BJ (cell line): Measurements from ENCODE around the gene USP48. TPM values are rescaled to one million over a fixed set of nuclear protein-coding genes. Genes with fewer than 3 reads are reported as not detected.

Source experiments
- CTCF ChIA-PET: fragments of 350-600 bp; formaldehyde crosslinking; extraction: SDS; loops from one replicate; lab custom pipeline; 2021; ENCODE audit warnings: antibody characterized with exemption, inconsistent platforms; lab: Yijun Ruan, JAX
- POLR2A ChIA-PET: fragments of 300-600 bp; sonication (Branson Sonifier 250); formaldehyde crosslinking; extraction: SDS; loops from one replicate; lab custom pipeline; 2021; ENCODE audit warnings: antibody characterized with exemption; lab: Charles Lee
- DNase-seq: peaks from one replicate; pipeline ENCODE4 v3.0.0-alpha.2; 2011; ENCODE audit warnings: low read depth
- H3K27me3 ChIP-seq: 2 replicates; pipeline ENCODE4 v1.6.0; 2011; ENCODE audit warnings: low read length; ENCODE audit not compliant: control insufficient read depth, insufficient read depth
- H3K36me3 ChIP-seq: 2 replicates; pipeline ENCODE4 v1.5.1; 2011; ENCODE audit warnings: low read length; ENCODE audit not compliant: control insufficient read depth, insufficient read depth
- H3K4me3 ChIP-seq: 2 replicates; pipeline ENCODE4 v1.5.1; 2011; ENCODE audit warnings: low read depth, mild to moderate bottlenecking, control low read depth, low read length
- polyA plus RNA-seq: library from polyadenylated mRNA; depleted of rRNA; stranded (reverse); fragments of >200 nt; gene quantifications from 2 replicates; pipeline ENCODE4 v1.2.3, GENCODE V29; 2011
- TF ChIP-seq, protein P1 (sequence below): IDR thresholded peaks from 2 replicates; pipeline ENCODE4 v1.5.1; 2011; ENCODE audit warnings: low read depth, mild to moderate bottlenecking, control low read depth, inconsistent platforms, low read length, moderate library complexity; ENCODE audit not compliant: insufficient read depth

USP48 gene
- polyA plus RNA-seq, 1 experiment, result 10.8 TPM

DNA sequence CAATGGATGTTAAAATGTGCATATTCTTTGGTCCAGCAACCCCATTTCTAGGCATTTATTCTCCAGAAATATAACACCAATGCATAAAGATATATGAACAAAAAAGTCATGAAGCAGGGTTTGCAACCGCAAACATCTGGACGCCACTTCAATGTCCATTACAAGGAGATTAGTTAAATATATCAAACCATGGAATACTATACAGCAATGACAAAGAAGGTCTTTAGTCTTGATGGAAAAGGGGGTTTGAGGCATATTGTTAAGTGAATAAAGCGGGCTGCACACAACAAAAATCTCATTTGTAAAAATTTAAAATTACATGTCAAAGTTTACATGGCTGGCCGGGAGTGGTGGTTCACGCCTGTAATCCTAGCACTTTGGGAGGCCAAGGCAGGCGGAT is 145.4 kb downstream of the USP48 start:
- ChIA-PET POLR2A (no interaction called here), CTCF (no interaction called here)
- no peak for DNase-seq
- no peak overlapping the region for H3K4me3 ChIP-seq
- TF ChIP-seq, protein P1, sequence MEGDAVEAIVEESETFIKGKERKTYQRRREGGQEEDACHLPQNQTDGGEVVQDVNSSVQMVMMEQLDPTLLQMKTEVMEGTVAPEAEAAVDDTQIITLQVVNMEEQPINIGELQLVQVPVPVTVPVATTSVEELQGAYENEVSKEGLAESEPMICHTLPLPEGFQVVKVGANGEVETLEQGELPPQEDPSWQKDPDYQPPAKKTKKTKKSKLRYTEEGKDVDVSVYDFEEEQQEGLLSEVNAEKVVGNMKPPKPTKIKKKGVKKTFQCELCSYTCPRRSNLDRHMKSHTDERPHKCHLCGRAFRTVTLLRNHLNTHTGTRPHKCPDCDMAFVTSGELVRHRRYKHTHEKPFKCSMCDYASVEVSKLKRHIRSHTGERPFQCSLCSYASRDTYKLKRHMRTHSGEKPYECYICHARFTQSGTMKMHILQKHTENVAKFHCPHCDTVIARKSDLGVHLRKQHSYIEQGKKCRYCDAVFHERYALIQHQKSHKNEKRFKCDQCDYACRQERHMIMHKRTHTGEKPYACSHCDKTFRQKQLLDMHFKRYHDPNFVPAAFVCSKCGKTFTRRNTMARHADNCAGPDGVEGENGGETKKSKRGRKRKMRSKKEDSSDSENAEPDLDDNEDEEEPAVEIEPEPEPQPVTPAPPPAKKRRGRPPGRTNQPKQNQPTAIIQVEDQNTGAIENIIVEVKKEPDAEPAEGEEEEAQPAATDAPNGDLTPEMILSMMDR, result no peak
- H3K27me3 ChIP-seq, result peaks cover 26% of the 10 kb centered on the region
- H3K36me3 ChIP-seq, result no peaks in the 10 kb centered on the region

DNA sequence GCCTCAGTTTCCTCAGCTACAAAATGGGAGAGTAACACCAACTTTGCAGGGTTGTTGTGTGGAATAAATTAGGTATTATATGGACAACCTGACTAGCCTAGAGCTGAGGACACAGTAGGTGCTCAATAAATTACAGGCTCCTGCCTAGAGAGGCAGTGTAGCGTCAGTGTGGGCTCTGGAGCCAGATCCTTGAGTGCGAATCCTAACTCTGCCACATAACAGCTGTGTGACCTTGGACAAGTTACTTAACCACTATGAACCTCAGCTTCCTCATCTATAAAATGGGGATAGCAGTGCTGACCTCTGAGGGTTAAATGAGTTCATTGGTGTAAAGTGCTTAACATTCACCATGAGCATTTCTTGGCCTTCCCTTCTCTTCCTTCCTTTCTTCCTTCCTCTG is 146.9 kb downstream of the USP48 start:
- ChIA-PET CTCF (no interaction called here), POLR2A (no interaction called here)
- H3K4me3 ChIP-seq, result no peak overlapping the region

DNA sequence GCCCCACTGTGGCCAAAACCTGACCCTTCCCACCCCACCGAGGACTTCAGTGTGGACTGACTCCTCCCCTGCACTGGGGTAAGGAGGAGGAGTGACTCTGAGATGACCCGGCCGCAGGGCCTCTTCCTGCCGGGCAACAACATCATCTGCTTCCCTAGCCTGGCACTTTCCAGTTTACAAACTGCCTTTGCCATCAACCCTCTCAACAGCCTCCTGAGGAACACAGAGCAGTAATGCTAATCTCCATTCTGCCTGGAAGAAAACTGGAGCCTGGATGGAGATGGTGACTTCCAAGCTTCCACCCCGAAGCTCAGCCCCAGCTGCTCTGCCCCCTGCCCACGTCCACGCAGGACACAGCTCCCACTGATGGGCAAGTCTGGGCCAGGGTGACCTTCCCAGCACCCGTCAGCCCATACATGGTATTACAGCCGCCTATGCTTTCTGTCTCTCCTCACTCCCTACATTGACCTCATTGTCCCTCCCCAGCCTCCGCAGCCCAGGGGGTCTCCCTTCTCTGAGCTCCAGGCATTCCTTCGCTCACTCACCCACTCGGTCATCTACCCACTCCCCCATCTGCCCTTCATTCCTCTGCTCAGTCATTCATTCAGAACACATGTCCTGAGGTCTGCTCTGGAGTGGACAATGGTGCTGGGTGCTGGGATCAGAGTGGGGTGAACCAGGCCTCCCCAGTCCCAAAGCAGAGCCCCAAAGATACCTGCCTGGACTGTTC is 148.0 kb downstream of the USP48 start:
- ChIA-PET CTCF (interaction anchor here (0.7 to 1.2 kb wide), 2 partner anchors 9 to 24 kb away, joined by 3 to 5 read pairs; no protein-coding TSS in a partner anchor), POLR2A (no interaction called here)
- Histone ChIP-seq H3K36me3 (no peaks in the 10 kb centered on the region), H3K4me3 (no peak overlapping the region), H3K27me3 (peaks cover 18% of the 10 kb centered on the region)
- DNase-seq, result no peak
- TF ChIP-seq, protein P1, result no peak

More for the DNA sequence above, 146.9 kb downstream of the USP48 start:
- no peak for DNase-seq
- H3K27me3 ChIP-seq, result peaks cover 21% of the 10 kb centered on the region
- no peaks in the 10 kb centered on the region for H3K36me3 ChIP-seq
- TF ChIP-seq, protein P1, result no peak

DNA sequence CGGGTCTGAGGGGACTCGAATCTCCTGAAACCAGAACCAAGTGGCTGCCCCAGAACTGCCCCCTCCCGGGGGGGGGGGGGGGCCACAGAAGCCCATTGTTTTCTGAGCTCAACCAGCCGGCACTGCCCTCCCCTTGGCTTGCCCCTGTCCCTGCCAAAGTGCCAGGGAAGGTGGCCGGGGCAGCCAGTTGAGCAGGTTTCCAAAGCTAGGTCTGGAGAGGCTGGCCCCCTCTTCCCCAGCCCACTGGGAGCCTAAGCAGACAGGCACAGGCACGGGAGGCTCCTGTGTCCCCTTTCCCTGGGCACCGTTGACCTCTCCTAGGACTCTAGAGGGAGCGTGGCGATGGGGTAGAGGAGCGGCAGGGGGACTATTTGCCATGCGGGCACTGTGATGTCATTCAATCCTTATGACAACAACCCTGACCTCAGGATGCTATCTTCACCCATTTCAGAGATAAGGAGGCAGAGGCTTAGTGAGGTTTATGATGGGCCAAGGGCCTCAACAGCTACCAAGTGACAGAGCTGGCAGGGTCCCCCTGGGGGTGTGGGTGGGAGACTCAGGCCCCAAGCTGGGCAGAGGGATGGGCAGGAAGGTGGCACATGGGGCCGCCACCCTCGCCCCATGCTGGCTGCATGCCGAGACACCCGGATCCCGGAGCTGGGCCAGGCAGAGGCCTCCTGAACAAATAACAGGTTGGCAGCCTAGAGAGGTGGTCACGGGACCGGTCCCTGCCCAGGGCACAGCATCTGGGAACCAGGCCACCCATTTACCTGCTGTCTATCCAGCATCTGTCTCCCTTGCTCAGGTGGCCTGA is 148.8 kb downstream of the USP48 start:
- POLR2A ChIA-PET, result no interaction called here
- Histone ChIP-seq H3K36me3 (no peaks in the 10 kb centered on the region), H3K4me3 (no peak overlapping the region), H3K27me3 (peaks cover 14% of the 10 kb centered on the region)
- CTCF ChIA-PET, result interaction anchor here (0.6 to 1.2 kb wide), 3 partner anchors 8 to 488 kb away, joined by 3 to 5 read pairs (median 3); no protein-coding TSS in a partner anchor
- TF ChIP-seq, protein P1, result no peak
- DNase-seq, result no peak

DNA sequence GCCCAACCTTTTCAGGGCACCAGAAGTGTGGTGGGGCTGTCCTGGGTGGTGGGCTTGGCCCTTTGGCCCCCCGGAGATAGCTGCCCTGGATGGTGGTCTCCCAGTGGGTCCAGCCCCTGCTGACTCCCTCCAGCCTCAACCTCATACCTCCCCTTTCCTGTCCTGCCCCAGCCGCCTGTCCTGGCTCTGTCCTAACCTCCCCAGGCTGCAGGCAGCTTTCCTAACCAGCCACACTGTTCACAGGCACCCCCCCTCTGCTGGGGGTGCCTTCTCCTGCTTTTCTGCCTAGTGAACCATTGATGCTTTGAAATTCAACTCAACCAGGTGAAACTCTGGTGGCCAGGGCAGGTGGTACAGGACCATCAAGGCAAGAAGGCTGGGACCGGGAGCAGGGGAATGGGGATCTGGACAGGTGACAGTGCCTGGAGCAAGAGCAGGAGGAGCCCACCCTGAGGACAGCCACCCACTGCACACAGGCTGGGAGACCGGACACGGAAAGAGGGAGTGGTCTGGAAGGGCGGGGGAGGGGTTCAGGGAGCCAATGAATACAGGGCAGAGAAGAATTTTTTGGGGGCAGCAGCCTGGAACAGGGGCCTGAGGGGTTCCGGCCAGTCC is 149.7 kb downstream of the USP48 start:
- Histone ChIP-seq H3K36me3 (no peaks in the 10 kb centered on the region), H3K27me3 (peaks cover 15% of the 10 kb centered on the region), H3K4me3 (no peak overlapping the region)
- no peak for DNase-seq
- CTCF ChIA-PET, result no interaction called here
- TF ChIP-seq, protein P1, result no peak
- POLR2A ChIA-PET, result no interaction called here
